HCT116 (cell line): ENCODE measurements around the gene ACRV1. TPM values are rescaled to one million over a fixed set of nuclear protein-coding genes. Genes with fewer than 3 reads are reported as not detected.

Experiments
- ATAC-seq: fragments of 200-7000 bp; cut with Tn5 transposase; 2 replicates; pipeline ENCODE4 v1.9.1; 2020; ENCODE audit warnings: mild to moderate bottlenecking, moderate library complexity
- BruUV-seq: library from RNA; stranded (reverse); fragments of 400-500 nt; replicated peaks from 2 replicates; lab custom pipeline; 2021; lab: Mats Ljungman, UMichigan
- CTCF ChIA-PET: fragments of 300-600 bp; sonication (Branson Sonifier 250); formaldehyde crosslinking; loops from one replicate; lab custom pipeline; 2021; ENCODE audit warnings: antibody characterized with exemption; lab: Charles Lee
- POLR2A ChIA-PET: fragments of 300-600, 350-600 bp; sonication (Branson Sonifier 250); formaldehyde crosslinking; loops from one replicate; lab custom pipeline; 2021; ENCODE audit warnings: antibody characterized with exemption; lab: Charles Lee
- RAD21 ChIA-PET, 2 experiments: fragments of 300-600 bp; sonication (Branson Sonifier 250); formaldehyde crosslinking; loops; one replicate each; lab custom pipeline; 2023; ENCODE audit warnings: low total read pairs in 2 of 2; ENCODE audit not compliant: uncharacterized antibody in 2 of 2, unreplicated experiment in 2 of 2, low non-redundant PET in 1 of 2; lab: Charles Lee
- DNase-seq: peaks from one replicate; pipeline ENCODE4 v3.0.0-alpha.2; 2010; ENCODE audit warnings: low read depth, low spot score
- H2AFZ ChIP-seq: fragments of 200-600 bp; shearing (Covaris generic), sonication (generic); 2 replicates; pipeline ENCODE4 v1.6.1; 2017; ENCODE audit warnings: low read depth, mixed run types, mixed read lengths, antibody characterized with exemption, low read length; ENCODE audit not compliant: poor library complexity, severe bottlenecking
- H3K27ac ChIP-seq: 2 replicates; pipeline ENCODE4 v1.5.1; 2012; ENCODE audit warnings: low read depth, low read length
- H3K27me3 ChIP-seq: fragments of 200-600 bp; sonication (generic); 2 replicates; pipeline ENCODE4 v1.6.1; 2016; ENCODE audit warnings: mixed run types, low read length, mixed read lengths; ENCODE audit not compliant: insufficient read depth
- H3K36me3 ChIP-seq, 2 experiments: fragments of 200-500 bp in 1 of 2; fragments of 200-600 bp in 1 of 2; sonication (Bioruptor generic) in 1 of 2; sonication (generic) in 1 of 2; 2 replicates each; pipeline versions ENCODE4 v1.5.1 to v1.6.1; 2014 to 2016; ENCODE audit warnings: low read length in 2 of 2, inconsistent platforms in 1 of 2, mixed read lengths in 1 of 2, mixed run types in 1 of 2; ENCODE audit not compliant: insufficient read depth in 2 of 2, control insufficient read depth in 1 of 2
- H3K4me1 ChIP-seq, 2 experiments: fragments of 200-600 bp in 1 of 2; sonication (generic) in 1 of 2; 2 replicates each; pipeline versions ENCODE4 v1.5.1 to v1.6.1; 2012 to 2017; ENCODE audit warnings: low read length in 2 of 2, inconsistent platforms in 1 of 2, mild to moderate bottlenecking in 1 of 2, mixed read lengths in 1 of 2, mixed run types in 1 of 2, moderate library complexity in 1 of 2; ENCODE audit not compliant: insufficient read depth in 2 of 2, control insufficient read depth in 1 of 2
- H3K4me2 ChIP-seq: fragments of 200-600 bp; sonication (generic); 2 replicates; pipeline ENCODE4 v1.6.1; 2017; ENCODE audit warnings: mixed run types, low read length, mixed read lengths
- H3K4me3 ChIP-seq, 2 experiments: fragments of 200-600 bp in 1 of 2; sonication (generic) in 1 of 2; replicated peaks in 1 of 2; 2 replicates each; pipeline ENCODE4 v1.5.1; 2011 to 2016; ENCODE audit warnings: low read length in 2 of 2, control low read depth in 1 of 2, low read depth in 1 of 2, mild to moderate bottlenecking in 1 of 2, mixed read lengths in 1 of 2, mixed run types in 1 of 2
- H3K79me2 ChIP-seq: fragments of 200-600 bp; sonication (generic); 2 replicates; pipeline ENCODE4 v1.6.1; 2017; ENCODE audit warnings: mild to moderate bottlenecking, mixed run types, low read length, moderate library complexity, mixed read lengths; ENCODE audit not compliant: insufficient read depth
- H3K9ac ChIP-seq: fragments of 200-600 bp; sonication (generic); 2 replicates; pipeline ENCODE4 v1.6.1; 2016; ENCODE audit warnings: low read length, mixed read lengths
- H3K9me2 ChIP-seq: fragments of 200-600 bp; sonication (generic), shearing (Covaris generic); 2 replicates; pipeline ENCODE4 v1.6.1; 2017; ENCODE audit warnings: mixed run types, mild to moderate bottlenecking, moderate library complexity; ENCODE audit not compliant: insufficient read depth
- H3K9me3 ChIP-seq, 2 experiments: fragments of 200-500 bp in 1 of 2; fragments of 200-600 bp in 1 of 2; sonication (Bioruptor generic) in 1 of 2; sonication (generic) in 1 of 2; 2 replicates each; pipeline ENCODE4 v1.6.1; 2014 to 2017; ENCODE audit warnings: low read length in 2 of 2, mixed read lengths in 2 of 2, inconsistent platforms in 1 of 2, low read depth in 1 of 2, mild to moderate bottlenecking in 1 of 2, mixed run types in 1 of 2, moderate library complexity in 1 of 2; ENCODE audit not compliant: control insufficient read depth in 1 of 2, insufficient read depth in 1 of 2
- H4K20me1 ChIP-seq: fragments of 200-600 bp; sonication (generic), shearing (Covaris generic); 2 replicates; pipeline ENCODE4 v1.6.1; 2017; ENCODE audit warnings: mixed run types, mild to moderate bottlenecking, moderate library complexity; ENCODE audit not compliant: insufficient read depth
- CBX3 ChIP-seq: IDR thresholded peaks from 2 replicates; pipeline ENCODE4 v1.6.1; 2012; ENCODE audit warnings: low read depth
- CEBPB ChIP-seq: IDR thresholded peaks from 2 replicates; pipeline ENCODE4 v1.6.1; 2012; ENCODE audit warnings: low read depth
- EGR1 ChIP-seq: IDR thresholded peaks from 2 replicates; pipeline ENCODE4 v1.6.1; 2012; ENCODE audit warnings: low read depth
- ELF1 ChIP-seq: IDR thresholded peaks from 2 replicates; pipeline ENCODE4 v1.6.1; 2012; ENCODE audit warnings: low read depth, borderline replicate concordance
- EZH2 ChIP-seq: fragments of 200-600 bp; sonication (generic); IDR thresholded peaks from 2 replicates; pipeline ENCODE4 v1.6.1; 2017; ENCODE audit warnings: antibody characterized with exemption, mixed run types
- FOSL1 ChIP-seq: IDR thresholded peaks from 2 replicates; pipeline ENCODE4 v1.6.1; 2012; ENCODE audit warnings: low read depth
- JUND ChIP-seq: IDR thresholded peaks from 2 replicates; pipeline ENCODE4 v1.6.1; 2012
- MAX ChIP-seq: IDR thresholded peaks from 2 replicates; pipeline ENCODE4 v1.6.1; 2012
- POLR2AphosphoS5 ChIP-seq: IDR thresholded peaks from 2 replicates; pipeline ENCODE4 v1.6.1; 2011; ENCODE audit warnings: mild to moderate bottlenecking, low read depth, low read length, moderate library complexity
- RAD21 ChIP-seq: IDR thresholded peaks from 2 replicates; pipeline ENCODE4 v1.6.1; 2012; ENCODE audit warnings: low read depth, mild to moderate bottlenecking
- REST ChIP-seq: IDR thresholded peaks from 2 replicates; pipeline ENCODE4 v1.6.1; 2012; ENCODE audit warnings: low read depth
- SIN3A ChIP-seq: IDR thresholded peaks from 2 replicates; pipeline ENCODE4 v1.6.1; 2012; ENCODE audit warnings: low read depth
- SP1 ChIP-seq: IDR thresholded peaks from 2 replicates; pipeline ENCODE4 v1.6.1; 2012; ENCODE audit warnings: low read depth
- SRF ChIP-seq: IDR thresholded peaks from 2 replicates; pipeline ENCODE4 v1.6.1; 2012; ENCODE audit warnings: low read depth
- TCF7L2 ChIP-seq: IDR thresholded peaks from 2 replicates; pipeline ENCODE4 v1.7.0; 2011; ENCODE audit warnings: borderline replicate concordance, inconsistent platforms; ENCODE audit not compliant: insufficient read depth, insufficient read length; ENCODE audit errors: extremely low read depth
- ZBTB33 ChIP-seq: IDR thresholded peaks from 2 replicates; pipeline ENCODE4 v1.6.1; 2011; ENCODE audit warnings: mild to moderate bottlenecking, low read length, moderate library complexity; ENCODE audit not compliant: insufficient replicate concordance; ENCODE audit errors: extremely low read depth
- intact Hi-C: fragments of 100-400 bp; cut with micrococcal nuclease; formaldehyde crosslinking; loops from 2 replicates; pipeline ENCODE4 v1.10.0; 2022
- total RNA-seq: library from RNA; stranded (reverse); gene quantifications from one replicate; pipeline ENCODE4 v1.2.1, GENCODE V29; 2021; ENCODE audit not compliant: unreplicated experiment

The ACRV1 gene
- total RNA-seq, 1 experiment from 2014 or later = not detected

GRCh38 chr11:125662689-125663088, 18.0 kb downstream of the ACRV1 start:
- no peak overlapping the region for H2AFZ ChIP-seq
- H4K20me1 ChIP-seq = no peaks in the 10 kb centered on the region
- H3K9me2 ChIP-seq = no peaks in the 10 kb centered on the region
- no peaks in the 10 kb centered on the region for H3K27me3 ChIP-seq
- ATAC-seq (no peak), DNase-seq (no peak)
- BruUV-seq = no TSS peak
- no peak overlapping the region for H3K4me3 ChIP-seq
- no peaks in the 10 kb centered on the region for H3K4me1 ChIP-seq
- H3K9me3 ChIP-seq = peaks cover 0 to 4% of the 10 kb centered on the region in 2 experiments; a peak in 1 of 4 replicates
- ChIA-PET CTCF (no interaction called here), POLR2A (no interaction called here), RAD21 (no interaction called here)
- no peak overlapping the region for H3K9ac ChIP-seq
- H3K4me2 ChIP-seq = no peak overlapping the region
- H3K36me3 ChIP-seq = peaks cover 4 to 16% of the 10 kb centered on the region in 2 experiments; a peak in 2 of 4 replicates
- intact Hi-C loops = no loop called here
- no peak for TF ChIP-seq MAX
- no peak for TF ChIP-seq ZBTB33
- TF ChIP-seq FOSL1 = no peak
- TF ChIP-seq SIN3A = no peak
- no peak for TF ChIP-seq RAD21
- no peak for TF ChIP-seq CEBPB
- no peak for TF ChIP-seq CBX3
- no peak for TF ChIP-seq EGR1
- TF ChIP-seq EZH2 = no peak
- TF ChIP-seq JUND = no peak
- TF ChIP-seq REST = no peak
- TF ChIP-seq SRF = no peak
- TF ChIP-seq TCF7L2 = no peak
- TF ChIP-seq ELF1 = no peak
- TF ChIP-seq POLR2AphosphoS5 = no peak
- TF ChIP-seq SP1 = no peak
- peaks cover 26% of the 10 kb centered on the region for H3K79me2 ChIP-seq
- H3K27ac ChIP-seq = no peak overlapping the region
